DMS53 treated with DMSO at 0.1 percent for 48 hours (cell line): ENCODE measurements around the gene ATP2C2.
"Not testable (repeated sequence)": the region's sequence is repeated elsewhere in the genome, so short reads cannot be mapped to it uniquely, and the experiment has no call there.

Source experiments
- DNase-seq: peaks from one replicate; lab custom pipeline; 2025; ENCODE audit not compliant: unreplicated experiment; lab: John Stamatoyannopoulos, UW

Gene ATP2C2

DNA sequence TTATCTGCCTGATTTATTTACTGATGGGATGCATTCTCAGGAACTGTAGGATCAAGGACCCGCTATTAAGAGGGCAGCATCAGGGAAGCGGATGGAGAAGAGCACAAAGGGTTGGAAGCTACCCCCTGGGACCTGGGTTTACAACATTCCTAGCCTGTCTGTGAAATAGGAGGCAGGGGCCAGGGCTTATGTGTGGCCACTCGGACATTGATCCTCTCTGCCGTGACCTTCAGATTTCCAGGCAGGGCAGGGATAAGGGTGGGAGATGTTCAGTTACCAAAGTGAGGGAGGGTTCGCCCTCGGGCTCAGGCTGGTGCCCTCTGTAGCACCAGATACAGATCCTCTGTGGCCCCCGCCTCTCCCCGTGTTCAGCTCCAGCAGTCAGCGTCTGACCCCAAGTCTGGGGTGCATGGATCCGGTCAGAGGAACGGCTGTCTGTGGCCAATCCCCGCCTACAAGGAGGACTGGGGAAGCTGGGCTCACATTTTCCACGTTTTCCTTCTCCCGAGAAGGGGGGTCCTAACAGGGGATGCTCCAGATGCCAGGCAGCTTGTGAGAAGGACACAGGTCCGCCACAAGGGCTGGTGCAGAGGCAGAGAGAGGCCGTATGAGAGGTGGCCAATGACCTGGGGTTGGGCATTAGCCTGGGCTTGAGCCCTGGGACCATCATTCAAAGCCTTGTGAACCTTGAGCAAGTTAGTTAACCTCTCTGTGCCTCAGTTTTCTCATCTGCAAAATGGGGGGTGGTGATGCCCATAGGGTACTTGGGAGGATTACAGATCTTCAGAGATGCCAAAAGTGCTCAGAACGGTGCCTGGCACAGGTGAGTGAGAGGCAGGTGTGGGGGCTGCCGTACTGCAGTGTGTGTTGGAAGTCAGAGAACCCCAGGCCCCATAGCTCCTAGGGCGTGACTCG is 48.3 kb downstream of the ATP2C2 start:
- DNase-seq = no peak

DNA sequence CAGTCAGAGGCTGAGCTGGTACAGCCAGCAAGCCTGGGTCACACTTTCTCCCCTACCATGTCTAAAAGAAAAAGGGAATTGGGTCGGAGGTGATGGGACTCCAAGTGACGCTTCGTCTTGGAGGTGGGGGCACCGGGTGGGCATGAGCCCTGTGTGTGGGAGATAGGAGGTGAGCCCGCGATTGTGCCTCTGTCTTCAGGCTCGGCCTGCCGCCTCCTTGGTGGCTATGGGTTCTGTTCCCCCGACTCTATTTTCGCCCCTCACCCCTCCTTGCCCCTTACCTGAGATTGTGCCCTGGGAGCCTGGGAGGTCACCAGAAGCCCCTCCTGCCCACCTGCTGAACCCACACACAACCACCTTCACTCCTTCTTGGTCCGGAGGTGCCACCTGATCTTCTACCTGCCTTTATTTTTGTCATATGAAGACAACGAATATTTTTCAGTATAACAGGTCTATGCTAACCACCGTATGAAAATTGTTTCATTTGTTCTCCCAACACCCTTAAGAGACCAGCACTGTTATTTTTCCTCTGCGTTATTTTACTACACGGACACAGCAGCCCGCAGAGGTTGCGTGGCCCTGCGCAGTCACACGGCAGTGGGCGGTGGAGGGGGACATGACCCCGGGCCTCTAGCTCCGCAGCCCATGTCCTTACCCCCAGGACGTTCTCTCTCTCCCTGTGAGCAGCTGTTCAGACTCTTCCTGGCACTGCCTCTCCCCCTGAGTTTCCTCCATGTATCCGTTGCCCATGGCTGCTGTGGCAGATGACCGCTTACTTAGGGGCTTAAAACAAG is 49.9 kb downstream of the ATP2C2 start:
- no peak for DNase-seq

DNA sequence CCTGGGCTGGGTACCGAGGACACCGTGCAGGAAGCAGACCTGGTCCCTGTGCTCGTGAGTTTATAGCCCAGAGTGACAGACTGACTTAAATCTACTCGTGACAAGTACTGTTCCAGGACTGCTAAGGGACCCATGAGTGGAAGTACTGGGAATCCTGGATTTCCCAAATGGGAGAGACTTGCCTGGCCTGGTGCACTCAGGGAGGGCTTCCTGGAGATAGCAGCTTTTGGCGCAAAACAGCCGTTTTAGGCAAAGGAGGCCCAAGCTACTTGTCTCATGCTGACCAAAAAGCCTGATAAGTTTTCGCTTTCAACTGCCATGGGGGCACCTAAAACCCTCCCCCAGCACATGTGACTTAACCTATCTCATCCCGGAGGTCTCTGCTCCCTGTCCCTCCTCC is 51.4 kb downstream of the ATP2C2 start:
- DNase-seq = no peak

DNA sequence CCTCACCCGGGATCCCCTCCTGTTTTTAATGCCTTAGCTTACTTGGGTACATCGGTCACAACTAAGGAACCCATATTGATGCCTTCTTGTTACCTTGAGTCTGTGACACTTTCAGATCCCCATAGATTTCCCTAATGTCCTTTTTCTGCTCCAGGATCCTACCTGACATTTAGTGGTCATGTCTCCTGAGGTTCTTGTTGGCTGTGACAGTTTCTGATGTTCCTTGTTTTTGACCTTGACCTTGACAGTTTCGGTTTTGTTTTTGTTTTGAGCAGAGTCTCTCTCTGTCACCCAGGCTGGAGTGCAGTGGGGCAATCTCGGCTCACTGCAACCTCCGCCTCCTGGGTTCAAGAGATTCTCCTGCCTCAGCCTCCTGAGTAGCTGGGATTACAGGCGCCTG is 52.2 kb downstream of the ATP2C2 start:
- DNase-seq = not testable (repeated sequence)

DNA sequence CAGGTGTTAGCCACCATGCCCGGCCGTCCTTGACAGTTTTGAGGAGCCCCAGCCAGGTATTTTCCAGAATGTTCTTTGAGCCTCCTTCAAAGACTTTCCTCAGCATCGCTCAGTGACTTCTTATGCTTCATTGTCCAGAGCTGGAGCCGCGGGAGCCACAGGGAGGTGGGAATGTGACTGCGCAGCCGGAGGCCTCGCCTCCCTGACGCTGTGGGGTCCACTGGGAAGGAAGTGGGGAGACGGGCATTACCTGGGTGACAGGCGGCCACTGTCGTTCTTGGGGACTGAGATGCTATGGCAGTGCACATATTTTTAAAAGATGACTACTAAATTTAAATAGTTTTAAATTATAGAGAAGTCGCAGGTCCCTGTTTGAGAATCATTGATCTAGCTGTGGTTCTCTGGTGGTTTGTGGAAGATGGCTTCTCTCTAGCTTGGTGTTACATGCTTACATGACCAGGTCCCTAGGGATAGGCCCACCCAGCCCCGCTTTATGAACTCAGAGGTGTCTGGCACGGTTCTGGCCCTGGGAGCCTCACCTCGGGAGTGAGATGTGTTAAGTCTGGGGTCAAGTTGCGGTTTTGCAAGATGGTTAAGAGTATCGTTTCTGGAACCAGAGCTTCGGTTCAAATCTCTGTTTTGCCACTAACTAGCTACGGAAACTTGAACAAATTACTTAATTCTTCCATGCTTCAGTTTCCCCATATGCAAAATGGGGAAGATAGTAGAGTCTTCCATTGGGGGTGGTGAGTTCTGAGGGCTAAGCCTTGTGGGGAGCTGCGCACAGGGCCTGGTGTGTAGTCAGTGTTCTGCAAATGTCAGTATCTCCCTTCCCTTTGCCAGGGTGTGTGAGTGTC is 53.0 kb downstream of the ATP2C2 start:
- DNase-seq = no peak

DNA sequence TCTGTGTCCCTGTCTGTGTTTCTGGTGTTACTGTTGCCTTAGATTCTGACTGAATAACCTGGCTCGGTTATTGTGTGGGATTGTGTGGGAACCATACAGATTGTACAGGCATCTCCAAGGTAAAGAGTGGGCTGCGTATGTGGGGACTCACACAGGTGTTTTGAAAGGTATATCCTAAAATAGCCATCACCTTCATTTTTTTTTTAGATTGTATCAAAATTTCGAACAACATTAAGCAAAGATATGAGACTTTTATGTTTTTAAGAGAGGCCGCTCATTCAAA is 53.5 kb downstream of the ATP2C2 start:
- no peak for DNase-seq

DNA sequence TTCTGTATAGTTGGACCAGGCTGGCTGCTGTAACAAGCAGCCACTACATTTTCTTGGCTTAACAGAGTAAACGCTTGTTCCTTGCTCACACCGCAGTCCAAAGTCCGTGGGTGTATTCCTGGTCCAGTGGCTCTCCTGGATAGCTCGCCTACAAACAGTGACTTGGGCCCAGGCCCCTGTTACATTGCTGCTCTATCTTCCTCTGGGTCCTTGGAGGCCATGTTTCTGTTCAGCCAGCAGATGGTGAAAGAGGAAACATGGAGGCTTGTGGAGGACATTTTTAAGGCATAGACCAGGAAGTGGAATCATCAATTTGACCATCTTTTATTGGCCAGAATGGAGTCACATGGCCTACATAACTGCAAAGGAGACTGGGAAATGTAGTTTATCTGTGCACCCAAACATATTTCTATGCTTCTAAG is 55.1 kb downstream of the ATP2C2 start:
- peak; percentile 34 for DNase-seq

DNA sequence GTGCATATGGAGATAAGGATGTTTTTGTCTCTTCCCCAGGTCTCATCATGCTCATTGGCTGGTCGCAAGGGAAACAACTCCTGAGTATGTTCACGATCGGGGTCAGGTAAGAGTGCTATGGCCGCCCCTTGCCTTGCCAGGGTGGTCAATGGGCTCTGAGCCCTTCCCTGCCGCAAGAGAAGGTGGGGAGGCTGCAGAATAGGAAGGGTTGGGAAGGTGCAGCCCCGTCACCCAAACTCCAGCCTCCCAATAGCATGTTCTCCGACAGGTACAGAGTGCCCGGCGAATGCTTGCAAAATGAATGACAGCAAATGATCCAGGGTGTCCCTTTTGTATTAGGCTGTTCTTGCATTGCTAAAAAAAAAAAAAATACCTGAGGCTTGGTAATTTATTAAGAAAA is 57.4 kb downstream of the ATP2C2 start:
- no peak for DNase-seq

DNA sequence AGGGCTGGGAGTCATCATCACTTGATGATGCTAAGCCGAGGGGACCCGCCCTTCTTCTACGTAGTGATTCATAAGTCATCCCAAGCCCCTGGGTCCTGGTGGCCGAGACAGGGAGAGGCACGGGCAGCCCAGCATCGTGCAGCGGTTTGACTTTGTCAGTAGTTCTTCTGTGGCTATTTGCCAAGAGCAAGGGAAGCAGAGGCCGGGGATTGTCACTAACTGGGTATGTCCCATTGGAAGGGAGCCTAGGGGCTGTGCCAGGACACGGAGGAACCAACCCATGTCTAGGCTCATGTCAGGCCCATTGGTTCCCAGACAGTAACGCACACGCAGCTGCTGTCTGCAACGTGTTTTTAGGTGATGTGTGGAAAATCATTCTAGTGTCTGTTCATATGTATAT is 58.5 kb downstream of the ATP2C2 start:
- no peak for DNase-seq

DNA sequence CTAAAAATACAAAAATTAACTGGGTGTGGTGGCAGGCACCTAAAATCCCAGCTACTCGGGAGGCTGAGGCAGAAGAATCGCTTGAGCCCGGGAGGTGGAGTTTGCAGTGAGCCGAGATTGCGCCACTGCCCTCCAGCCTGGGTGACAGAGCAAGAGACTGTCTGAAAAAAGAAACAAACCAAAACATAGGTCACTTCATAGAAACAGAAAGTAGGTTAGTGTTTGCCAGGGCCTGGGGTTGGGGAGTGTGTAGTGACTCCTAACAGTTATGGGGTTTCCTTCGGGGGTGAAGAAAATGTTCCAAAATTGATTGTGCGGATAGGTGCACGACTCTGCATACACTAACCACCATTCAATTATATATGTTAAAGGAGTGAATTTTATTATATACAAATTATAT is 59.2 kb downstream of the ATP2C2 start:
- DNase-seq = no peak

DNA sequence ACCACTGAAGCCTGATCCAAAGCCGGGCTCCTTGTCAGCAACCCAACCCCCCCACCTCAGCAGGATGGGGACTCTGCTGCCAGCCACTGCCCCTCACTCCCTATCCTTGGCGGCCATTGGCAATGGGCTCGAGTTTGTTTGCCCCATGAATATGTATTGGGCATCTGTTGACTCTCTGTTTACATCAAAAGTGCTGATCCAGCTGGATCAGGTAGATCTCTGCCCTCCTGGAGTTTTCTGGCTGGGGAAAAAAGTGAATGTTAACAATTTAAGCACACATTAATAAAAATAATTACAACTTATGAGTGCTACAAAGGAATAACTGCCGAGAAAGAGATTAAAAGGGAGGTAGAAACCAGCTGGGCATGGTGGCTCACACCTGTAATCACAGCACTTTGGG is 62.5 kb downstream of the ATP2C2 start:
- no peak for DNase-seq

DNA sequence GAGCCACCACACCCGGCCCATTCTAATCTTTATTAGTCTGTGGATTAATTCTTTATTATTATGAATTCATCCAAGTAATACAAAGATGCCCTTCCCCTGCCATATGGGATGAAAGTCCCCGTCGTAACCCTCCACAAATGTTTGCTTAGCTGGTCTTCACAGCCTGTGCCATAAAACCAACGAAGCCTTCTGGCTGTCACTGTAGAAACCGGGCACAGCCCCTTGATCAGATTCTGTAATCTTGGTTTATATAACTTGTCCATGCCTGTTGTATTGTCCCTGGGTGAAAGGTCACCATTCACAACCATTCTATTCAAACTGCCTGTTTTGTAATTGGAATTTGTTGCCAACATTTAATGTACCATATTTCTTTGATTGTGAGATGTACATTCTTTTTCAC is 66.5 kb downstream of the ATP2C2 start:
- DNase-seq = no peak

DNA sequence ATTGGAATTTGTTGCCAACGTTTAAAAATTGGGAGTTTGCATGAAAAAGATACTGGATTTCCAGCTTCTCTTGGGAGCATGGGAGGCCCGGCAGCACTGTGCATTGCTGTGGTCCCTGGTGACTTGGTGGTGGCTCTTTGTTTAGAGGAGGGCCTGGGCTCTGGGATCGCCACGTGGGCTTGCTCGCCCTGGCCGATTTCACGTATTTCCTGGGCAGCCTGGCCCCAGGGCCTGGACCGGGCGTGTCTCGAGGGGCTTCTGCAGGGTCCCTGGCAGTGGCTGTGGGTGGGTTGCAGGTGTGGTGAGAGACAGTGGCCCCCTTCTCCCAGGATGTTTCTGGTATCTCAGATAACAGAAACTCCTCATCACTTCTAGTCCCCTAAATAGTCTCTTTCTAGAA is 67.9 kb downstream of the ATP2C2 start:
- DNase-seq = no peak

DNA sequence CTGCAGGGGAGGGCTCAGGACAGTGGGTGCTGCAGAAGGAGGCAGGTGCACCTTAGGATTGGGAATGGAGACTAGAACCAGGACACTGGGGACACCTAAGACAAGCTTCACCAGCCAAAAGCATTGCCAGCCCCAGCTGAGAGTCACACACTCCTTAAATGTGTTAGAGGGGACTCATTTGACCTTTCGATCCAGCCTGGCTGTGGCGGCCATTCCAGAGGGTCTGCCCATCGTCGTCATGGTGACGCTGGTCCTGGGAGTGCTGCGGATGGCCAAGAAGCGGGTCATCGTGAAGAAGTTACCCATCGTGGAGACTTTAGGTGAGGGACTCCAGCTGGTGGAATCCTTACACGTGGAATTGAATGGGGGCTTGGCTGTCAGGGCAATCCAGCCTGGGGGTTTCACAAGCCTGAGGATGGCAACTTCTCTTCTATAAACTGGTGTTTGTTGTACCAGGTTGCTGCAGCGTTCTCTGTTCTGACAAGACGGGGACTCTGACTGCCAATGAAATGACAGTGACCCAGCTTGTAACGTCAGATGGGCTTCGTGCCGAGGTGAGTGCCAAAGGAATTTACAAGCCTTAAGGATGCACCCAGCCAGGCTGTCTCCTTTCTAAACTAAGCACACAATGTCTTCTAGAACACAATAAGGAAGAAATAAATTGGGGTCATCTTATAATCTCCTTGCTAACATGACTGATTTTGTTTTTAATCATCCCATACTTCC is 70.8 kb downstream of the ATP2C2 start:
- no peak for DNase-seq

DNA sequence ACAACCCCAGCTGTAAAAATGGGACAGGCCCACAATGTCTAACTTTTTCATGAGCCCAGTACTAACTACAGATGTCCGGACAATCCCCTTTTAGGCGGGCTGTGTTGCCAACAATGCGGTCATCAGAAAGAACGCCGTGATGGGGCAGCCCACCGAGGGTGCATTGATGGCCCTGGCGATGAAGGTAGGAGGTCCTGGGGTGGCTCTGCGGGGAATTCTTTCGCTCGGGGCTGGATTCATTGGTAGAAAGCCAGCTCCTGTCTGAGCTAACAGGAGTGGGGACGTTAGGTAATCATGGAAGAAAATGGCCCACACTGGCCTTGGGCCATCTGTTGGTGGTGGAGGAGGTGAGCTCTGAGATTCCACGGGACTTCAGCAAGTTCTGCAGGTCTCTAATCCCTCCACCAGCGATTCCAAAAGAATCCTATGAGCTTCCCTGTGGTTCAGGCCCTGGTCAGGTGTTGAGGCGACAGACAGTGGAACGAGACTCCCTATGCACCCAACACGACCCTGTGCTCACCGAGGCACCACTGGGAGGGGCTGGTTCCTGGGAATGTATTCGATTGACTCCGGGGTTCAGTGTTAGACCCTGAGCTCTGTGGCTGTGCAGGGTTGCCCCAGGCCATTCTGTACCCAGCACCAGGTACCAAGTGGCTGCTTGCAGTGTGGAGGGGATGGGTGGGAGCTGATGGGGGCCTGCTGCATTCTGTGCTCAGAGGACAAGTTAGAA is 74.2 kb downstream of the ATP2C2 start:
- DNase-seq = no peak

DNA sequence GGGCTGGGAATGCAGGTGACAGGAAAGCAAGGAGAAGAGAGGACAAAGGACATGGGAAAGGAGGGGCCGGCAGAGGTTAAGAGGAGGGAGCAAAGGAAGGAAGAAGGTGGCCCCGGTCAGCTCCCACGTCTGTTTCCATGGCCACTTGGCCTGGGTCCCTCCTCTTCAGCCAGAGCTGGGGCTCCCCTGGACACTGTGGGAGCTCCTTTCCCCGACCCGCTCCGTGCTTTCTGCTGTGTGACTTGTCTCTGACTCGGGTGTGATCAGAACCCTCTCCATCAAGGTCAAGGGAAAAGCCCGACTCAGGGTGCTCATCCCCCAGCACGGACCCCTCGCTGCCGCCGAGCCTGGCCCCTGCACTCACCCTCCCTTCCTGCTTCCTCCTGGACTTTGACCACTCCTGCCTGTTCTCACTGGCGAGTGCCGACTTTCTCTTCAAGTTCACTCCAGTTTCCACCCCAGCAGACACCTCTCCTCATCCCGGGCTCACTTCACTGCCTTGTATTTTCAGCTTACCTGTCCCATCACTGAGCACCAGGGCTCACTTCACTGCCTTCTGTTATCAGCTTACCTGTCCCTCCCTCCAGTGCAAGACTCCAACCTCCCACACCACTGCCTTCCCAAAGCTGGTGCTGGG is 74.9 kb downstream of the ATP2C2 start:
- DNase-seq = no peak

DNA sequence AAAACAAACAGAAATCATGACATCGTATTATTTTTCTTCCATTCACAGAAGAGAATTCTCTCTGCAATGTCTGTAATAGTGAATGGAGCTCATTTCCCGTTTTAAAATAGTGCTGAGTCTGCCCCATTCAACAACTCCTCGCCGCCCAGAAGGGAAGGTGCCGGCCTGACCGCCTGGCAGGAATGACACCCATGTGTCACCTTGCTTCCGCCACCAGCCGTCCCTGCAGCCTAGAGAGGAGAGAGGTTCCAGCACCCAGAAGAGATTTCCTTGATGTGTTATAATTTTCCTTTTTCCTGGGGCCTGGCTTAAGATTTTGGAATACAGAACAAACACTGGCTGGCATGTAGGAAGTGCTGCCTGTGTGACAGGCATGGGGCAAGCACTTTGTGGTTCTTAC is 76.1 kb downstream of the ATP2C2 start:
- no peak for DNase-seq

DNA sequence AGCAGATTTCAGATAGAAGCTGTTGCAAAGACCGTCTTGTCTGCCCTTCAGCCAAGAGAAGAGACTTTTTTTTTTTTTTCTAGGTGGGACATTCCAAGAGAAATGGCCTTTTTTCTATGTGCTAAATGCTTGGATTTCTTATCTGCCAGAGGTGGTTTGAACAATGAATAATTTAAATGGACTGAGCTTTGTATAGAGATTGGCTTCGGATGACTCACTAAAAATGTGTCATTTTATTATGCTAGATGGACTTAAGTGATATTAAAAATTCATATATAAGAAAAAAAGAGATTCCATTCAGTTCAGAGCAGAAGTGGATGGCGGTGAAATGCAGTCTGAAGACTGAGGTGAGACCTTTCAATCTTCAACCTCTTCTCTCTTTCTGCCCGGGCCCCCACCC is 77.7 kb downstream of the ATP2C2 start:
- DNase-seq = no peak

DNA sequence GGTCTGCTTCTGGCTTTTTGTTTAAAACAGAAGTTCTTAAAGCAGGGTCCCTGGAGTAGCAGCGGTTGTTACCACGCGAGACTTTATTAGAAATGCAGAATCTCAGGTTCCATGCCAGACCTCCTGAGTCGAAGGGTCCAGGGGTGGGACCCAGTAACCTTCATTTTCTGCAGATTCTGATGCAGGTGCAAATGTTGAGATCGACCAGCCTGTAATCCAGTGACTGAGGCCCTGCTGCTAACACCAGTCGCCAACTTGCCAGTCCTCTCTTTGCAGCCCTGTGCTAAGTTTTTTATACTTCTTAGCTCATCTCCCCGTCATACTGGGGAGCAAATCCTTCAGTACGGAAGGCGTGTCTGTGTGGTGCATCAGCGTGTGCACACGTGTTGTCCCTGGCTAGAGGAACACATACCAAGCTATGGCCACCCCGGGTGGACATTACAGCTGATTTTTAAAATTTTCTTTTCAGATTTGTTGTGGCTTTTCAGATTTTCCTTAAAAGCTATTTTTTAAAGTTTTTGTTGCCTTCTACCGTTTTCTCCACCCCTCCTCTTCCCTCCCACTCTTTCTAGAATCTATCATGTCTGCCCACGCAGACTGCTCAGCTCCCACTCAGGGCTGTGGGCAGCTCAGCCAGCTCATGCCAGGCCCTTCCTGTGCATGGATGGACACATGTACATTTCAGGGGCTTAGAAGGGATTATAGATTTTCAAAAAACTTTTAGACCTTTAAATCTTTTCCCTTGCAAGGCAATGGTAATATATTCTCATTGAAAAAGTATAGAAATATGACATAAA is 78.5 kb downstream of the ATP2C2 start:
- no peak for DNase-seq
